Stimulated activated CD8-positive, alpha-beta memory T cell treated with anti-CD3 and anti-CD28 coated beads, Interleukin-7, amount 100 ng/mL, for 48 hours (primary cell): ENCODE measurements around the gene ARHGEF33.
A peak's percentile ranks its signal among the peaks of the same experiment; 100 is the strongest.

Source experiments
- DNase-seq, 2 donors: peaks; one replicate each; pipeline ENCODE4 v3.0.0-alpha.2; 2020; ENCODE audit warnings: low read depth in 1 of 2; ENCODE audit errors: extremely low read depth in 1 of 2

ARHGEF33 gene

GRCh38 chr2:38951766-38952165, 62.1 kb downstream of the ARHGEF33 start:
- no peak for DNase-seq

GRCh38 chr2:38957972-38958371, 68.3 kb downstream of the ARHGEF33 start:
- no peak for DNase-seq

DNA sequence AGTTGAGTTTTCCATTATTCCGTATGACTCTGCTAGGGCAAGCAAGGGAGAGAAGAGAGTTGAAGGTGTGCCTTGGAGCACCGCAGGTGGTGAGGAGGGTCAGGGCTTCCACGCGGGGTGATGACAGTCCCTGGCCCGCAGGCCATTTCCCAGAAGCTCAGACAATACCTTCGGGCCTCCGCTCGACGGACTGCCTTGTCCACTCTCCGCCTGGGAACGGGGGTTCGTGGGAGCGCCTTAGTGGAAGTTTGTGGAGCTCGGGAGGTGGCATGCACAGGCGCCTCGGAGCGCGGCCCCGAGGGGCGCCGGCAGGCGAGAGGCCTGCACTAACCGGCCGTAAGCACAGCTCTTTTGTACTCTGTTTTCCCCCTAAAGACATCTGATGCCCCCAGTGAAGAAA, 69.8 kb downstream of the ARHGEF33 start:
- no peak for DNase-seq

DNA sequence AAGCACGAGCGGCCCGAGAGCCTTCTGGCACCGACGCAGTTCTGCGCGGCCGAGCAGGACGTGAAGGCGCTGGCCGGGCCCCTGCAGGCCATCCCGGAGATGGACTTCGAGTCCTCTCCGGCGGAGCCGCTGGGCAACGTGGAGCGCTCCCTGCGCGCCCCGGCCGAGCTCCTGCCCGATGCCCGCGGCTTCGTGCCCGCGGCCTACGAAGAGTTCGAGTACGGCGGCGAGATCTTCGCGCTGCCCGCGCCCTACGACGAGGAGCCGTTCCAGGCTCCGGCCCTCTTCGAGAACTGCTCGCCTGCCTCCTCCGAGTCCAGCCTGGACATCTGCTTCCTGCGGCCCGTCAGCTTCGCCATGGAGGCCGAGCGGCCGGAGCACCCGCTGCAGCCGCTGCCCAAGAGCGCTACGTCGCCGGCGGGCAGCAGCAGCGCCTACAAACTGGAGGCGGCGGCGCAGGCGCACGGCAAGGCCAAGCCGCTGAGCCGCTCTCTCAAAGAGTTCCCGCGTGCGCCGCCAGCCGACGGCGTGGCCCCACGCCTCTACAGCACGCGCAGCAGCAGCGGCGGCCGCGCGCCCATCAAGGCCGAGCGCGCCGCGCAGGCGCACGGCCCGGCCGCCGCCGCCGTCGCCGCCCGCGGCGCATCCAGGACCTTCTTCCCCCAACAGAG, 70.4 kb downstream of the ARHGEF33 start:
- DNase-seq, result peak; percentile 48 to 52

GRCh38 chr2:38960609-38961320, 71.1 kb downstream of the ARHGEF33 start:
- no peak for DNase-seq

- DNase-seq, result no peak
Measured at GRCh38 chr2:38966006-38966405, 76.3 kb downstream of the ARHGEF33 start.

GRCh38 chr2:38966678-38967077, 77.0 kb downstream of the ARHGEF33 start:
- DNase-seq, result no peak

- DNase-seq, result no peak
Measured at GRCh38 chr2:38968021-38968420, 78.3 kb downstream of the ARHGEF33 start.

GRCh38 chr2:38971377-38971776, 81.7 kb downstream of the ARHGEF33 start:
- no peak for DNase-seq

DNA sequence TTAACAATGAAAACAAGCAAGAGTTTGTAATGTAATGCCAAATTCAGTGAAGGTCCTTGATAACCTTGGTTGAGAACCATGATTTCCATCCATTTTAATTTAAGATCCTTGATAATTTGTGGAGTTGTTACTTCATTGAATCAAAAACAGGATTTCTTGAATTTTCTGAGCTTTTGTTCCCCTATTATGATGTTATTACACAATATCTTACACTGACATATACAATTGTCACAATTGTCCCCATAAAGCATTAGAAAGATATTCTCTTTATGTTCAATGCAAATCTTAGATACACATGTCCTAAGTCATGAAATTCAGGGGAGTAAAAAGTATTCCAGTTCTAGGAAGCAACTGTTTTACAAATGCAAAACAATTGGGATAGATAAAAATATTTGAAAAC, 83.6 kb downstream of the ARHGEF33 start:
- no peak for DNase-seq

- DNase-seq, result no peak
Measured at GRCh38 chr2:38975042-38975441, 85.4 kb downstream of the ARHGEF33 start.

GRCh38 chr2:38977047-38977446, 87.4 kb downstream of the ARHGEF33 start:
- no peak for DNase-seq

DNA sequence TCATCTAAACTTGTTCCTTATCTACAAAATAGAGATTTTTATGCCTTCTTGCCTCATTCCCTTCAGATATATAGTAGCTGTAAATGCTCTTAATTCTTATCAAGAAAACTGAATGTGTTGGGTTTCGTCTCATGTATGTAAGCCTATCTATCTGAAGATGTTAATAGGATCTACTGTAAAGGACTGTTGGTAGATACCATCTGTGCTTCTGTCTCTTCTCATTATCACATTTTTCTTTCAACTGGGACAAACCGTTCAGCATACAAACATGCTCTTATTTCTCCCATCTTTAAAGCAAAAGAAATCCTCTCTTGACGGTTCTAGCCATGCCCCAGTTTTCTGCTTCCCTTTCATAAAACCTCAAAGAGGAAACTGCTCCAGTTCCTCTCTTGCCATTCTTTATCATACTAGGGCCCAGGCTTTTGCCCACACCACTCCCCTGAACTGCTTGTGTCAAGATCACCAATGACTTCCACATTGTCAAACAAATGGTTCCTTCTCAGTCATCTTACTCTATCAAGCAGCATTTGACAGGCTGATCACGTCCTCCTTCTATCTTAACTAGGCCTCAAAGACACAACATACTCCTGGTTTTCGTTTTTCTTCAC, 88.7 kb downstream of the ARHGEF33 start:
- DNase-seq, result no peak

GRCh38 chr2:38978908-38979307, 89.2 kb downstream of the ARHGEF33 start:
- no peak for DNase-seq

GRCh38 chr2:38981003-38981669, 91.5 kb downstream of the ARHGEF33 start:
- DNase-seq, result no peak

- DNase-seq, result no peak
Measured at GRCh38 chr2:38981670-38982357, 92.1 kb downstream of the ARHGEF33 start.

GRCh38 chr2:38982498-38982897, 92.8 kb downstream of the ARHGEF33 start:
- no peak for DNase-seq

- no peak for DNase-seq
Measured at GRCh38 chr2:38988716-38989115, 99.0 kb downstream of the ARHGEF33 start.

GRCh38 chr2:38991899-38992298, 102.2 kb downstream of the ARHGEF33 start:
- no peak for DNase-seq

GRCh38 chr2:38997781-38998180, 108.1 kb downstream of the ARHGEF33 start:
- DNase-seq, result no peak

DNA sequence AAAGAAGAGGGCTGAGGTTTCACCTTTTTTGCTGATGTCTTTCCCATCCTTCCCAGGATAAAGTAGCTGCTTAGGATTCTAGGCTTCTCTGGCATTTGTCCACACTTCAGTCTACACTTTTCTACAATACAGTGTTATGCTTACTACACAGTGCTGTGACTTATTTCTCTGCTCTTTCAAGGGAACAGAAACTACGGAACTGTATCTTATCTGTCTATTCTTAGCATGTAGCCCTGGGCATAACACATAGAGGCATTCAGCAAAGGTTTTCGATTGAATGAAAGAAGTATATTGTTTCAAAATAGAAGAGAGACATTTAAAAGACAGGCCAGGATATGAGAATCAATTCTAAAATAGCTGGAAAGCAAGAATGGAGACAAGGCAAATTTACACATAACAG, 110.9 kb downstream of the ARHGEF33 start:
- no peak for DNase-seq
